ENCODE data around the gene TEX44.

TEX44 gene

DNA sequence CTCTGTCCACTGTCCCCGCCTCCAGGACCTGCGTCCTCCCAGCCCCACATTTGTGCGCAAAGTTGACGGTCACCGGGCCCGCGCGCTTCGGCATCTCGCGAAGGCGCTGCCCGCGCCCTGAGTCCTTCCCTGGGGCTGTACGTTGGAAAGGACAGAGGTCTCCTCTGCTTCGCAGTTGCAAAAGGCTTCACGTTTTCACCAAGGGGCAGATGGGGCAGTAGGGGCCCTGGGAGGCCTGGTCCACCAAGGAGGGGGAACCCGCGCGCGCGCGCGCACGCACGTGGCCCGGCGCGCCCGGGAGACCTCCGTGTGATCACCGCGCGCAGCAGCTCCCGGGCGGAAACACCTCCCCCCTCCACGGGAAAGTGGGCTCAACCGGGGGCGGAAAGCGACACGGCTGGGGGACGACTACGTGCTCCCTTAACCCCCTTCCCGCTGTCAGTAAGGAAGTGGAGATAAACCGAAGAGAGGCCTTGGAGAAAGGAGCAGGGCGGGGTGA lies 21.9 kb downstream of the TEX44 start:
- peak overlapping the region; percentile 31 to 71 for H3K4me3 ChIP-seq (ENCODE audit: insufficient read depth in 1 of 2, low read depth in 1 of 2, low read length in 2 of 2)
- peak overlapping the region; percentile 61 to 94 for H3K18ac ChIP-seq (ENCODE audit: low read depth in 1 of 2, low read length in 2 of 2)
- H2BK15ac ChIP-seq (ENCODE audit: low read depth, poor library complexity, severe bottlenecking) = peak overlapping the region; percentile 26
- no peak overlapping the region for H2AK5ac ChIP-seq (ENCODE audit: low read length, severe bottlenecking)
- peak overlapping the region in 1 of 2 experiments; percentile 27 for H2BK12ac ChIP-seq (ENCODE audit: low read length in 2 of 2)
- no peaks in the 10 kb centered on the region for H3K79me1 ChIP-seq (replicated peaks; ENCODE audit: low read length, poor library complexity, severe bottlenecking)
- peak overlapping the region; percentile 93 for H3K4me2 ChIP-seq (ENCODE audit: low read length, poor library complexity, severe bottlenecking)
- 3% methylated on average over 34 of the region's 46 CpGs for WGBS
- peak overlapping the region; percentile 54 for H3K27ac ChIP-seq (ENCODE audit: low read length, poor library complexity, severe bottlenecking)
- DNase-seq = no peak
- peak overlapping the region; percentile 54 for H2BK5ac ChIP-seq (ENCODE audit: low read depth, low read length, poor library complexity, severe bottlenecking)
- peak overlapping the region; percentile 94 for H3K9ac ChIP-seq (ENCODE audit: low read length)
- peak overlapping the region; percentile 19 to 27 for H3K4ac ChIP-seq (ENCODE audit: low read depth in 1 of 2, low read length in 2 of 2)
- H4K8ac ChIP-seq (ENCODE audit: low read length) = peak overlapping the region; percentile 80
- peaks cover 0 to 4% of the 10 kb centered on the region in 2 experiments for H3K27me3 ChIP-seq (ENCODE audit: control insufficient read depth in 1 of 2, insufficient read depth in 1 of 2, low read length in 2 of 2)
- no peaks in the 10 kb centered on the region for H3K36me3 ChIP-seq (ENCODE audit: control insufficient read depth in 1 of 2, insufficient read depth in 2 of 2, low read depth in 1 of 2, low read length in 2 of 2)
- peak overlapping the region; percentile 15 for H4K91ac ChIP-seq (ENCODE audit: low read length)
- no peak overlapping the region for H3K23ac ChIP-seq (ENCODE audit: low read length in 2 of 2)
- H3K4me1 ChIP-seq (ENCODE audit: control insufficient read depth, insufficient read depth, low read depth, low read length) = peaks cover 36% of the 10 kb centered on the region
- no peaks in the 10 kb centered on the region for H3K9me3 ChIP-seq (ENCODE audit: control insufficient read depth, low read length)
- peak overlapping the region; percentile 22 for H2BK120ac ChIP-seq (ENCODE audit: low read depth, low read length)
- peak overlapping the region; percentile 30 for H2AFZ ChIP-seq (ENCODE audit: low read depth, low read length)
- no peak overlapping the region for H3K14ac ChIP-seq (ENCODE audit: low read length in 2 of 2)

DNA sequence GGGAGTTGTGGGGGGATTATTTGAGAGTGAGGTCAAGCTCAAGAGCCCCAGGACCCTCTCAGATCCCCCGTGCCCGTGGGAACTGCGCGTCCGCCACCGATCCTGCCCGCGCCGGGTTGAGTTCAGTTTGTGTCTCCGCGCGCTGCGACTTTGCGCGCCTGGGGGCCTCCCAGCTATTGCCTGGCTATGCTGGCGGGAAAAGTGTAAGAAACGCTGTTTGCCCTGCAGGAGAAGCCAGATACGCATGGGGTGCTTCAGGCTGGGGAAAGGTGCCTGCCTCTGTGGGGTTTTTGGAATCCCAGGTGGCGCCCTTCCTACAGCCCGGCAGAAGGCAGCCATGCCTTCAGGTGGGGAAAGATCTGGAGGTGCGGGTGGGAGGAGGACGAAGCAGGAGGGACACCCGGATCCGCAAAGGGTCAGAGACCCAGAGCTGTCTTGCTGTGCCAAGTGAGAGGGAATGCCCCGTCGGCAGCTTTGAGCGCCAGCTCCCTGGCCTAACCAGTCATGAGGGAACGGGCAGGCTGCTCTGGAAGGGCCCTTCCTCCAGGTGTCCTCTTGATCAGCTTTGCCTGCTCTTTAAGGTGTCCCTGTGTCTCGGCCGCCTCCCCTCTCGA lies 22.5 kb downstream of the TEX44 start:
- DNase-seq = no peak
- no peak overlapping the region for H2AFZ ChIP-seq (ENCODE audit: low read depth, low read length)
- peak overlapping the region; percentile 26 for H2BK15ac ChIP-seq (ENCODE audit: low read depth, poor library complexity, severe bottlenecking)
- H2BK12ac ChIP-seq (ENCODE audit: low read length in 2 of 2) = peak overlapping the region in 1 of 2 experiments; percentile 27
- H3K18ac ChIP-seq (ENCODE audit: low read depth in 1 of 2, low read length in 2 of 2) = peak overlapping the region; percentile 61 to 94
- no peak overlapping the region for H2BK5ac ChIP-seq (ENCODE audit: low read depth, low read length, poor library complexity, severe bottlenecking)
- H3K4me3 ChIP-seq (ENCODE audit: insufficient read depth in 1 of 2, low read depth in 1 of 2, low read length in 2 of 2) = peak overlapping the region; percentile 31 to 71
- peak overlapping the region; percentile 57 for H4K91ac ChIP-seq (ENCODE audit: low read length)
- peak overlapping the region; percentile 80 for H4K8ac ChIP-seq (ENCODE audit: low read length)
- H2AK5ac ChIP-seq (ENCODE audit: low read length, severe bottlenecking) = peak overlapping the region; percentile 15
- peaks cover 0 to 4% of the 10 kb centered on the region in 2 experiments for H3K27me3 ChIP-seq (ENCODE audit: control insufficient read depth in 1 of 2, insufficient read depth in 1 of 2, low read length in 2 of 2)
- 54% methylated on average over 31 of the region's 31 CpGs for WGBS
- no peaks in the 10 kb centered on the region for H3K79me1 ChIP-seq (replicated peaks; ENCODE audit: low read length, poor library complexity, severe bottlenecking)
- H3K9ac ChIP-seq (ENCODE audit: low read length) = peak overlapping the region; percentile 94
- H3K27ac ChIP-seq (ENCODE audit: low read length, poor library complexity, severe bottlenecking) = peak overlapping the region; percentile 26
- H3K14ac ChIP-seq (ENCODE audit: low read length in 2 of 2) = no peak overlapping the region
- peak overlapping the region; percentile 93 for H3K4me2 ChIP-seq (ENCODE audit: low read length, poor library complexity, severe bottlenecking)
- peaks cover 38% of the 10 kb centered on the region for H3K4me1 ChIP-seq (ENCODE audit: control insufficient read depth, insufficient read depth, low read depth, low read length)
- no peak overlapping the region for H3K23ac ChIP-seq (ENCODE audit: low read length in 2 of 2)
- H2BK120ac ChIP-seq (ENCODE audit: low read depth, low read length) = peak overlapping the region; percentile 22
- H3K9me3 ChIP-seq (ENCODE audit: control insufficient read depth, low read length) = no peaks in the 10 kb centered on the region
- peak overlapping the region; percentile 19 to 27 for H3K4ac ChIP-seq (ENCODE audit: low read depth in 1 of 2, low read length in 2 of 2)
- no peaks in the 10 kb centered on the region for H3K36me3 ChIP-seq (ENCODE audit: control insufficient read depth in 1 of 2, insufficient read depth in 2 of 2, low read depth in 1 of 2, low read length in 2 of 2)

DNA sequence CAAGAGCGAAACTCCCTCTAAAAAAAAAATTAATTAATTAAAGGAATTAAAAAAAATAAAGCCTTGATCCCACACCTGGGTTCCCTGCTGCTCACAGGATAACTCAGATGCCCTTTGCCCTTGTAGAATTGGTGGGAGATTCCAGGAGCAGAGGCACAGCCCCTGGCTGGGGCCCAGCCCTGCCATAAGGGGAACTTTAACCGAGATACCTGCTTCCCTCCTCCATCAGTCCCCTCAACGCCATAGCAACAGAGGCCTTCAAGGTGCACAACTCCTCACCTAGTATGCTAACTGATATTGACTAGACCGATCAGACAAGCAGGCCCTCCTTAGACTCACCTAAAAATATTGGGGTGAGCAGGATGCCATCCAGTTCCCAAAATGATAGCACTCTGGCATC lies 23.6 kb downstream of the TEX44 start:
- WGBS = 94% methylated on average over 3 of the region's 4 CpGs

DNA sequence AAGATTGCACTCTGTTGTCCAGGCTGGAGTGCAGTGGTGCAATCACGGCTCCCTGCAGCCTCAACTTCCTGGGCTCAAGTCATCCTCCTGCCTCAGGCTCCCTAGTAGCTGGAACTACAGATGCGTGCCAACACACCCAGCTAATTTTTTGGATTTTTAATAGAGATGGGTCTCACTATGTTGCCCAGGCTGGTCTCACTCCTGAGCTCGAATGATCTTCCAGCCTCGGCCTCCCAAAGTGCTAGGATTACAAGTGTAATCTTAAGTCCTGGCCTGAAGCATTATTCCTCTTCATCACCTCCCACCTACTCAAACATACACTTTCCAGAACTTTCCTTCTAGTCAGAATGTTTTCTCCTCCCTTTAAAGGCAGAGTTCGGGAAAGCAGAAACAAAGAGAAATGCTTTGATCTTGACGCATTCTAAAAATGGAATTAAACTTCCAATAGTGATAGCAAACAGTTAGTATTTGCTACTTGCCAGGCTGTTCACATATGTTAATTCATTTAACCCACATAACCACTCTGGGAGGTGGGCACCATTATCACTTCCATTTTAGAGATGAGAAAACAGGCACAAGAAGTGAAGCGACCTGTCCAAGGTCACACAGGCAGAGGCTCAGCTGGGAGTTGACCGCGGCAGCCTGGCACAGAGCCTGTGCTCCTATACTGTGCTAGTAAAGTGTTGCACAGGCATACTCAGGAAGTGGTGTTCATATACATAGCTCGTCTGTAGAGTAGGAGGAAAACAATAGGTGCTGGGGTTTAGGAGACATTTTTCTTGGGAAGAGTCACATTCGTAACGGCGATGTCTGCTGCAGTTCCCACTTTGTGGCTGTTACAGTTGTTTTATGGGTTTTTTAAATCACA lies 24.6 kb downstream of the TEX44 start:
- Histone ChIP-seq H3K36me3 (ENCODE audit: control insufficient read depth in 1 of 2, insufficient read depth in 2 of 2, low read depth in 1 of 2, low read length in 2 of 2) (no peaks in the 10 kb centered on the region), H4K8ac (ENCODE audit: low read length) (no peak overlapping the region), H4K91ac (ENCODE audit: low read length) (no peak overlapping the region), H3K18ac (ENCODE audit: low read depth in 1 of 2, low read length in 2 of 2) (no peak overlapping the region), H2BK5ac (ENCODE audit: low read depth, low read length, poor library complexity, severe bottlenecking) (no peak overlapping the region), H2BK120ac (ENCODE audit: low read depth, low read length) (no peak overlapping the region), H3K4me1 (ENCODE audit: control insufficient read depth, insufficient read depth, low read depth, low read length) (peaks cover 27% of the 10 kb centered on the region), H2AK5ac (ENCODE audit: low read length, severe bottlenecking) (no peak overlapping the region), H3K14ac (ENCODE audit: low read length in 2 of 2) (no peak overlapping the region), H3K27ac (ENCODE audit: low read length, poor library complexity, severe bottlenecking) (no peak overlapping the region), H2BK12ac (ENCODE audit: low read length in 2 of 2) (no peak overlapping the region), H3K4me2 (ENCODE audit: low read length, poor library complexity, severe bottlenecking) (no peak overlapping the region), H3K27me3 (ENCODE audit: control insufficient read depth in 1 of 2, insufficient read depth in 1 of 2, low read length in 2 of 2) (peaks cover 0 to 4% of the 10 kb centered on the region in 2 experiments), H3K79me1 (replicated peaks; ENCODE audit: low read length, poor library complexity, severe bottlenecking) (no peaks in the 10 kb centered on the region), H2AFZ (ENCODE audit: low read depth, low read length) (no peak overlapping the region), H2BK15ac (ENCODE audit: low read depth, poor library complexity, severe bottlenecking) (no peak overlapping the region), H3K4ac (ENCODE audit: low read depth in 1 of 2, low read length in 2 of 2) (no peak overlapping the region), H3K4me3 (ENCODE audit: insufficient read depth in 1 of 2, low read depth in 1 of 2, low read length in 2 of 2) (no peak overlapping the region), H3K9me3 (ENCODE audit: control insufficient read depth, low read length) (no peaks in the 10 kb centered on the region), H3K9ac (ENCODE audit: low read length) (no peak overlapping the region), H3K23ac (ENCODE audit: low read length in 2 of 2) (no peak overlapping the region)
- WGBS = 77% methylated on average over 13 of the region's 13 CpGs
- DNase-seq = no peak

More for the DNA sequence above, 23.6 kb downstream of the TEX44 start:
- no peak overlapping the region for H3K27ac ChIP-seq (ENCODE audit: low read length, poor library complexity, severe bottlenecking)
- no peak overlapping the region for H3K9ac ChIP-seq (ENCODE audit: low read length)
- peaks cover 37% of the 10 kb centered on the region for H3K4me1 ChIP-seq (ENCODE audit: control insufficient read depth, insufficient read depth, low read depth, low read length)
- H3K23ac ChIP-seq (ENCODE audit: low read length in 2 of 2) = no peak overlapping the region
- no peak overlapping the region for H3K14ac ChIP-seq (ENCODE audit: low read length in 2 of 2)
- no peak overlapping the region for H2BK12ac ChIP-seq (ENCODE audit: low read length in 2 of 2)
- no peak overlapping the region for H4K8ac ChIP-seq (ENCODE audit: low read length)
- H2BK5ac ChIP-seq (ENCODE audit: low read depth, low read length, poor library complexity, severe bottlenecking) = no peak overlapping the region
- H3K4me2 ChIP-seq (ENCODE audit: low read length, poor library complexity, severe bottlenecking) = no peak overlapping the region
- no peak overlapping the region for H2AK5ac ChIP-seq (ENCODE audit: low read length, severe bottlenecking)
- H3K36me3 ChIP-seq (ENCODE audit: control insufficient read depth in 1 of 2, insufficient read depth in 2 of 2, low read depth in 1 of 2, low read length in 2 of 2) = no peaks in the 10 kb centered on the region
- H3K18ac ChIP-seq (ENCODE audit: low read depth in 1 of 2, low read length in 2 of 2) = no peak overlapping the region
- peaks cover 0 to 4% of the 10 kb centered on the region in 2 experiments for H3K27me3 ChIP-seq (ENCODE audit: control insufficient read depth in 1 of 2, insufficient read depth in 1 of 2, low read length in 2 of 2)
- no peak for DNase-seq
- no peak overlapping the region for H2BK120ac ChIP-seq (ENCODE audit: low read depth, low read length)
- H4K91ac ChIP-seq (ENCODE audit: low read length) = no peak overlapping the region
- no peak overlapping the region for H3K4me3 ChIP-seq (ENCODE audit: insufficient read depth in 1 of 2, low read depth in 1 of 2, low read length in 2 of 2)
- H3K79me1 ChIP-seq (replicated peaks; ENCODE audit: low read length, poor library complexity, severe bottlenecking) = no peaks in the 10 kb centered on the region
- no peak overlapping the region for H2BK15ac ChIP-seq (ENCODE audit: low read depth, poor library complexity, severe bottlenecking)
- no peak overlapping the region for H2AFZ ChIP-seq (ENCODE audit: low read depth, low read length)
- no peaks in the 10 kb centered on the region for H3K9me3 ChIP-seq (ENCODE audit: control insufficient read depth, low read length)
- H3K4ac ChIP-seq (ENCODE audit: low read depth in 1 of 2, low read length in 2 of 2) = no peak overlapping the region
